A673 (cell line): ENCODE data around the gene HEY2. TPM values are rescaled to one million over a fixed set of nuclear protein-coding genes. Genes with fewer than 3 reads are reported as not detected.

ENCODE experiments used
- BruUV-seq: library from RNA; stranded (reverse); fragments of 400-500 nt; replicated peaks from 2 replicates; lab custom pipeline; 2021; lab: Mats Ljungman, UMichigan
- CTCF ChIA-PET: fragments of 300-600 bp; sonication (Branson Sonifier 250); formaldehyde crosslinking; loops from one replicate; lab custom pipeline; 2022; ENCODE audit warnings: antibody characterized with exemption; lab: Charles Lee
- POLR2A ChIA-PET: fragments of 300-600 bp; sonication (Branson Sonifier 250); formaldehyde crosslinking; loops from one replicate; lab custom pipeline; 2022; ENCODE audit warnings: antibody characterized with exemption; ENCODE audit not compliant: low non-redundant PET; lab: Charles Lee
- DNase-seq: peaks from one replicate; pipeline ENCODE4 v3.0.0-alpha.2; 2015; ENCODE audit warnings: low spot score
- H3K27ac ChIP-seq: fragments of 200-600 bp; sonication (generic); 2 replicates; pipeline ENCODE4 v1.5.1; 2016; ENCODE audit warnings: mixed run types, low read depth, mild to moderate bottlenecking, mixed read lengths, antibody characterized with exemption, low read length; ENCODE audit not compliant: poor library complexity, severe bottlenecking
- H3K27me3 ChIP-seq: fragments of 200-600 bp; sonication (generic); replicated peaks from 2 replicates; pipeline ENCODE4 v1.6.1; 2017; ENCODE audit warnings: mixed run types, low read depth, mild to moderate bottlenecking, mixed read lengths, antibody characterized with exemption, low read length; ENCODE audit not compliant: insufficient read depth, poor library complexity
- H3K36me3 ChIP-seq: fragments of 200-600 bp; sonication (generic); 2 replicates; pipeline ENCODE4 v1.6.1; 2016; ENCODE audit warnings: mixed run types, mild to moderate bottlenecking, mixed read lengths, antibody characterized with exemption, low read length; ENCODE audit not compliant: insufficient read depth, poor library complexity, severe bottlenecking
- H3K4me1 ChIP-seq: fragments of 200-600 bp; sonication (generic); 2 replicates; pipeline ENCODE4 v1.6.1; 2017; ENCODE audit warnings: mixed run types, mild to moderate bottlenecking, mixed read lengths, antibody characterized with exemption, low read length; ENCODE audit not compliant: insufficient read depth, poor library complexity, severe bottlenecking
- H3K4me3 ChIP-seq: fragments of 200-600 bp; sonication (generic); 2 replicates; pipeline ENCODE4 v1.5.1; 2016; ENCODE audit warnings: low read depth, mixed run types, mild to moderate bottlenecking, mixed read lengths, low read length; ENCODE audit not compliant: poor library complexity, severe bottlenecking
- H3K9me3 ChIP-seq: fragments of 200-600 bp; sonication (generic); 2 replicates; pipeline ENCODE4 v1.6.1; 2016; ENCODE audit warnings: mixed run types, low read depth, mild to moderate bottlenecking, mixed read lengths, antibody characterized with exemption, low read length; ENCODE audit not compliant: poor library complexity, severe bottlenecking
- CTCF ChIP-seq: fragments of 300-800, 200-600 bp; sonication (generic); conservative IDR thresholded peaks from 2 replicates; pipeline ENCODE4 v1.5.1; 2017; ENCODE audit warnings: low read depth, mild to moderate bottlenecking, antibody characterized with exemption, low read length, moderate library complexity, mixed read lengths
- EZH2 ChIP-seq: fragments of 200-600 bp; sonication (generic); IDR thresholded peaks from 2 replicates; pipeline ENCODE4 v1.6.1; 2017; ENCODE audit warnings: borderline replicate concordance, low read depth, mild to moderate bottlenecking, mixed read lengths, antibody characterized with exemption, low read length; ENCODE audit not compliant: poor library complexity, severe bottlenecking
- intact Hi-C: fragments of 100-400 bp; cut with micrococcal nuclease; formaldehyde crosslinking; loops from one replicate; pipeline ENCODE4 v1.10.0; 2022; ENCODE audit not compliant: unreplicated experiment
- total RNA-seq: library from RNA; stranded (reverse); gene quantifications from 2 replicates; pipeline ENCODE4 v1.2.3, GENCODE V29; 2021

HEY2 gene
- total RNA-seq, 1 experiment from 2014 or later = 0.32 TPM

GRCh38 chr6:125751334-125751916 is 2.0 kb downstream of the HEY2 start:
- no peaks in the 10 kb centered on the region for H3K9me3 ChIP-seq
- H3K4me3 ChIP-seq = no peak overlapping the region
- H3K27ac ChIP-seq = no peak overlapping the region
- DNase-seq = no peak
- intact Hi-C loops = loop anchor here (5.0 kb wide), 1 partner anchor 879 kb away; no protein-coding TSS in a partner anchor
- no peaks in the 10 kb centered on the region for H3K36me3 ChIP-seq
- H3K27me3 ChIP-seq = peaks cover 56% of the 10 kb centered on the region
- peaks cover 10% of the 10 kb centered on the region for H3K4me1 ChIP-seq
- ChIA-PET CTCF (no interaction called here), POLR2A (no interaction called here)
- BruUV-seq = no TSS peak
- TF ChIP-seq EZH2 = no peak

- CTCF ChIA-PET = interaction anchor here (1.2 kb wide), 1 partner anchor 439 kb away, joined by 11 read pairs; no protein-coding TSS in a partner anchor
- DNase-seq = no peak
- Histone ChIP-seq H3K4me1 (peaks cover 10% of the 10 kb centered on the region), H3K27me3 (peaks cover 42% of the 10 kb centered on the region), H3K27ac (no peak overlapping the region), H3K9me3 (no peaks in the 10 kb centered on the region), H3K4me3 (no peak overlapping the region), H3K36me3 (no peaks in the 10 kb centered on the region)
- BruUV-seq = no TSS peak
- POLR2A ChIA-PET = no interaction called here
- intact Hi-C loops = loop anchor here (1.0 to 5.0 kb wide), 2 partner anchors 438 to 880 kb away; no protein-coding TSS in a partner anchor
- TF ChIP-seq CTCF = no peak
Measured at GRCh38 chr6:125752773-125753172, 3.3 kb downstream of the HEY2 start.

GRCh38 chr6:125753218-125753936 is 3.9 kb downstream of the HEY2 start:
- no peak overlapping the region for H3K4me3 ChIP-seq
- intact Hi-C loops = loop anchor here (1.0 to 5.0 kb wide), 2 partner anchors 439 to 881 kb away; no protein-coding TSS in a partner anchor
- peaks cover 36% of the 10 kb centered on the region for H3K27me3 ChIP-seq
- BruUV-seq = no TSS peak
- TF ChIP-seq CTCF = peak; percentile 60
- TF ChIP-seq EZH2 = no peak
- no peak overlapping the region for H3K27ac ChIP-seq
- no peaks in the 10 kb centered on the region for H3K36me3 ChIP-seq
- no peaks in the 10 kb centered on the region for H3K9me3 ChIP-seq
- DNase-seq = peak; percentile 55
- CTCF ChIA-PET = interaction anchor here (0.7 to 1.2 kb wide), 3 partner anchors 66 to 883 kb away, joined by 3 to 11 read pairs (median 3); no protein-coding TSS in a partner anchor
- POLR2A ChIA-PET = no interaction called here
- peaks cover 10% of the 10 kb centered on the region for H3K4me1 ChIP-seq
